ENCODE measurements around the gene ADA. TPM values are rescaled to one million over a fixed set of nuclear protein-coding genes. Genes with fewer than 3 reads are reported as not detected.

The ADA gene
- total and polyA plus RNA-seq, 2 of the 4 experiments (the other 2 are of a cell fraction) = 8.1 to 11.0 TPM

DNA sequence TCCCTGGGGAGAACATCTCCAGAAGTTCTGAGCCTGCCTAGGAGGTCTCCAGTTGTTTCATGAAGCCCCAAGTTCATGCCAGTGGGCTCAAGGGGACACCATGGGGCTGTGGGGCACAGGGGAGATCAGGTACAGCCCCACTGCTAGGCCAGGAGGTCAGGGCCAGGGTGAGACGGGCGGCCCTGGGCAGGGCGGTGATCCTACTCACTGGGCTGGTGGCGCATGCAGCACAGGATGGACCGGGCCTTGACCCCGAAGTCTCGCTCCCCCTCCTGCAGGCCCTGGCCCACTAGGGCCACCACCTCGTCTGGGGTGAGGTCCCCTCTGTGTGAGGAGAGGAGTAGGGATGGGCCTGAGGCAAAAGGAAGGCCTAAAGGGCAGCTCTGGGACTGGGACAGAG, 26.1 kb downstream of the ADA start:
- ATAC-seq (ENCODE audit: low read depth) = no peak
- DNase-seq = no peak
- no TSS peak for BruUV-seq (replicated peaks)
- CTCF ChIA-PET = no interaction called here
- dilution Hi-C loops (cut with HindIII; ENCODE audit: low sequenced_read_pairs, unreplicated experiment) (no loop called here), in situ Hi-C loops (cut with MboI; ENCODE audit: low sequenced_read_pairs) (no loop called here), intact Hi-C loops (cut with micrococcal nuclease) (no loop called here)
- H3K56ac ChIP-seq (ENCODE audit: extremely low read depth, insufficient read depth, low read length) = no peak overlapping the region
- no peak overlapping the region for H3K9ac ChIP-seq (ENCODE audit: low read depth, low read length)
- H3K27me3 ChIP-seq (ENCODE audit: control insufficient read depth, insufficient read depth, low read length) = no peaks in the 10 kb centered on the region
- peaks cover 5% of the 10 kb centered on the region; the same call in 1 of the 2 replicates for H3K36me3 ChIP-seq (ENCODE audit: control insufficient read depth, insufficient read depth, low read length)
- no peak overlapping the region for H4K91ac ChIP-seq (ENCODE audit: insufficient read depth, low read depth, low read length)
- H2BK15ac ChIP-seq (ENCODE audit: low read depth, low read length) = no peak overlapping the region
- H4K5ac ChIP-seq (ENCODE audit: low read depth, low read length) = no peak overlapping the region
- H3K14ac ChIP-seq (replicated peaks; ENCODE audit: low read depth, low read length) = no peak overlapping the region
- no peak overlapping the region for H3K23ac ChIP-seq (ENCODE audit: low read depth, low read length)
- no peak overlapping the region for H2BK120ac ChIP-seq (ENCODE audit: low read depth, low read length)
- H2AK9ac ChIP-seq (replicated peaks; ENCODE audit: low read depth, low read length, poor library complexity) = no peak overlapping the region
- no peak overlapping the region for H3K4ac ChIP-seq (ENCODE audit: low read depth, low read length)
- no peak for TF ChIP-seq NFE2L2 (IDR thresholded peaks at IDR 0.05; ENCODE audit: low read depth, low read length)
- TF ChIP-seq POLR2A (IDR thresholded peaks at IDR 0.05; ENCODE audit: low read depth, low read length) = no peak
- no peak for TF ChIP-seq RCOR1 (IDR thresholded peaks at IDR 0.05; ENCODE audit: insufficient replicate concordance, low read length)
- no peak for TF ChIP-seq RFX5 (IDR thresholded peaks at IDR 0.05; ENCODE audit: low read depth, low read length)
- TF ChIP-seq USF2 (IDR thresholded peaks at IDR 0.05; ENCODE audit: low read depth, low read length) = no peak
- no peak for TF ChIP-seq SMC3 (IDR thresholded peaks at IDR 0.05; ENCODE audit: low read depth, low read length)
- TF ChIP-seq RAD21 (IDR thresholded peaks at IDR 0.05; ENCODE audit: low read length) = no peak
- TF ChIP-seq MAZ (IDR thresholded peaks at IDR 0.05; ENCODE audit: borderline replicate concordance, low read depth, low read length) = no peak
- no peak for TF ChIP-seq MAFK (IDR thresholded peaks at IDR 0.05; ENCODE audit: low read depth, low read length)
- TF ChIP-seq, protein P1, sequence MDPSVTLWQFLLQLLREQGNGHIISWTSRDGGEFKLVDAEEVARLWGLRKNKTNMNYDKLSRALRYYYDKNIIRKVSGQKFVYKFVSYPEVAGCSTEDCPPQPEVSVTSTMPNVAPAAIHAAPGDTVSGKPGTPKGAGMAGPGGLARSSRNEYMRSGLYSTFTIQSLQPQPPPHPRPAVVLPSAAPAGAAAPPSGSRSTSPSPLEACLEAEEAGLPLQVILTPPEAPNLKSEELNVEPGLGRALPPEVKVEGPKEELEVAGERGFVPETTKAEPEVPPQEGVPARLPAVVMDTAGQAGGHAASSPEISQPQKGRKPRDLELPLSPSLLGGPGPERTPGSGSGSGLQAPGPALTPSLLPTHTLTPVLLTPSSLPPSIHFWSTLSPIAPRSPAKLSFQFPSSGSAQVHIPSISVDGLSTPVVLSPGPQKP (IDR thresholded peaks at IDR 0.05; ENCODE audit: borderline replicate concordance, low read depth, low read length) = no peak
- TF ChIP-seq MXI1 (IDR thresholded peaks at IDR 0.05; ENCODE audit: borderline replicate concordance, low read depth, low read length) = no peak
- TF ChIP-seq CHD1 (IDR thresholded peaks at IDR 0.05; ENCODE audit: low read depth, low read length) = no peak
- no peak overlapping the region for H2BK20ac ChIP-seq (ENCODE audit: low read depth, low read length)
- H4K8ac ChIP-seq (ENCODE audit: low read depth in 2 of 2, low read length in 2 of 2) = no peak overlapping the region
- no peaks in the 10 kb centered on the region for H4K20me1 ChIP-seq (ENCODE audit: insufficient read depth, low read length)
- H3K9me1 ChIP-seq (ENCODE audit: insufficient read depth, low read length) = no peaks in the 10 kb centered on the region; the same call in 1 of the 2 replicates
- H2AFZ ChIP-seq (replicated peaks; ENCODE audit: low read length, poor library complexity) = no peak overlapping the region
- no peak overlapping the region for H3K4me2 ChIP-seq (ENCODE audit: low read depth, low read length)
- H3K9me3 ChIP-seq (ENCODE audit: control insufficient read depth, insufficient read depth, low read length) = peaks cover 7% of the 10 kb centered on the region
- H3K4me3 ChIP-seq (ENCODE audit: insufficient read depth, low read depth, low read length) = no peak overlapping the region
- H3K18ac ChIP-seq (ENCODE audit: low read depth, low read length) = no peak overlapping the region
- H2BK5ac ChIP-seq (ENCODE audit: low read depth, low read length, poor library complexity, severe bottlenecking) = no peak overlapping the region
- no peak overlapping the region for H2AK5ac ChIP-seq (ENCODE audit: low read depth, low read length)
- H3K79me1 ChIP-seq (ENCODE audit: low read depth in 1 of 2, low read length in 2 of 2) = no peaks in the 10 kb centered on the region
- POLR2A ChIA-PET (ENCODE audit: unreplicated experiment) = no interaction called here
- 100% methylated on average over 2 of the region's 8 CpGs; no CpG with 5 or more reads in 1 of the 2 experiments for WGBS, 2 experiments (ENCODE audit: extremely low coverage in 2 of 2, insufficient read length in 1 of 2)
- no peaks in the 10 kb centered on the region for H3K4me1 ChIP-seq (ENCODE audit: control insufficient read depth, insufficient read depth, low read length)
- H3K27ac ChIP-seq (ENCODE audit: insufficient read depth, low read length) = no peak overlapping the region
